KOPT-K1 (cell line): ENCODE measurements around the gene PPIL4.

Experiments used
- H3K27ac ChIP-seq: fragments of 200-600 bp; sonication (generic); 2 replicates; pipeline ENCODE4 v1.5.1; 2016; ENCODE audit warnings: antibody characterized with exemption, mild to moderate bottlenecking, low read depth, low read length; ENCODE audit not compliant: poor library complexity, severe bottlenecking
- H3K36me3 ChIP-seq: fragments of 200-600 bp; sonication (generic); 2 replicates; pipeline ENCODE4 v1.5.1; 2017; ENCODE audit warnings: antibody characterized with exemption, mild to moderate bottlenecking, low read length, moderate library complexity; ENCODE audit not compliant: insufficient read depth
- H3K9me3 ChIP-seq: fragments of 200-600 bp; sonication (generic); 2 replicates; pipeline ENCODE4 v1.5.1; 2017; ENCODE audit warnings: antibody characterized with exemption, low read length, mild to moderate bottlenecking; ENCODE audit not compliant: insufficient read depth, poor library complexity, severe bottlenecking

PPIL4 gene

GRCh38 chr6:149558029-149558428 lies 12.2 kb upstream of the PPIL4 start:
- Histone ChIP-seq H3K9me3 (no peaks in the 10 kb centered on the region), H3K36me3 (no peaks in the 10 kb centered on the region), H3K27ac (no peak overlapping the region)

GRCh38 chr6:149551920-149552319 lies 6.1 kb upstream of the PPIL4 start:
- H3K36me3 ChIP-seq, result no peaks in the 10 kb centered on the region
- no peak overlapping the region for H3K27ac ChIP-seq
- no peaks in the 10 kb centered on the region for H3K9me3 ChIP-seq

GRCh38 chr6:149545258-149545753 lies 537 bp downstream of the PPIL4 start:
- Histone ChIP-seq H3K36me3 (peaks cover 6% of the 10 kb centered on the region), H3K27ac (peak overlapping the region; percentile 75)

GRCh38 chr6:149544646-149545257 lies 1.1 kb downstream of the PPIL4 start:
- Histone ChIP-seq H3K27ac (peak overlapping the region; percentile 75), H3K9me3 (no peaks in the 10 kb centered on the region), H3K36me3 (peaks cover 9% of the 10 kb centered on the region)

More at GRCh38 chr6:149545258-149545753, 537 bp downstream of the PPIL4 start:
- no peaks in the 10 kb centered on the region for H3K9me3 ChIP-seq

GRCh38 chr6:149541139-149541538 lies 4.7 kb downstream of the PPIL4 start:
- peaks cover 45% of the 10 kb centered on the region for H3K36me3 ChIP-seq
- H3K27ac ChIP-seq, result no peak overlapping the region
- no peaks in the 10 kb centered on the region for H3K9me3 ChIP-seq

- Histone ChIP-seq H3K36me3 (peaks cover 98% of the 10 kb centered on the region), H3K9me3 (no peaks in the 10 kb centered on the region), H3K27ac (no peak overlapping the region)
These were observed 11.1 kb downstream of the PPIL4 start for GRCh38 chr6:149534742-149535141.

- peaks cover 98% of the 10 kb centered on the region for H3K36me3 ChIP-seq
- no peak overlapping the region for H3K27ac ChIP-seq
These were observed 16.2 kb downstream of the PPIL4 start for GRCh38 chr6:149529650-149530049.

GRCh38 chr6:149515494-149515893 lies 30.3 kb downstream of the PPIL4 start:
- Histone ChIP-seq H3K27ac (no peak overlapping the region), H3K9me3 (no peaks in the 10 kb centered on the region), H3K36me3 (peaks cover 57% of the 10 kb centered on the region)

More at GRCh38 chr6:149529650-149530049, 16.2 kb downstream of the PPIL4 start:
- no peaks in the 10 kb centered on the region for H3K9me3 ChIP-seq

GRCh38 chr6:149513915-149514314 lies 31.9 kb downstream of the PPIL4 start:
- Histone ChIP-seq H3K27ac (no peak overlapping the region), H3K36me3 (peaks cover 49% of the 10 kb centered on the region), H3K9me3 (no peaks in the 10 kb centered on the region)

GRCh38 chr6:149510793-149511512 lies 34.9 kb downstream of the PPIL4 start:
- Histone ChIP-seq H3K9me3 (no peaks in the 10 kb centered on the region), H3K27ac (no peak overlapping the region), H3K36me3 (peaks cover 29% of the 10 kb centered on the region)

GRCh38 chr6:149508485-149508884 lies 37.4 kb downstream of the PPIL4 start:
- Histone ChIP-seq H3K9me3 (no peaks in the 10 kb centered on the region), H3K36me3 (peaks cover 39% of the 10 kb centered on the region), H3K27ac (no peak overlapping the region)

GRCh38 chr6:149503872-149504271 lies 42.0 kb downstream of the PPIL4 start:
- no peaks in the 10 kb centered on the region for H3K9me3 ChIP-seq

GRCh38 chr6:149503276-149503675 lies 42.6 kb downstream of the PPIL4 start:
- no peaks in the 10 kb centered on the region for H3K9me3 ChIP-seq
- peaks cover 19% of the 10 kb centered on the region for H3K36me3 ChIP-seq
- no peak overlapping the region for H3K27ac ChIP-seq

More at GRCh38 chr6:149503872-149504271, 42.0 kb downstream of the PPIL4 start:
- peaks cover 19% of the 10 kb centered on the region for H3K36me3 ChIP-seq
- no peak overlapping the region for H3K27ac ChIP-seq

- peaks cover 16% of the 10 kb centered on the region for H3K36me3 ChIP-seq
- H3K9me3 ChIP-seq, result no peaks in the 10 kb centered on the region
- no peak overlapping the region for H3K27ac ChIP-seq
These were observed 44.1 kb downstream of the PPIL4 start for GRCh38 chr6:149501768-149502167.

- Histone ChIP-seq H3K9me3 (no peaks in the 10 kb centered on the region), H3K36me3 (peaks cover 16% of the 10 kb centered on the region), H3K27ac (no peak overlapping the region)
These were observed 44.6 kb downstream of the PPIL4 start for GRCh38 chr6:149501201-149501600.

GRCh38 chr6:149500096-149500495 lies 45.7 kb downstream of the PPIL4 start:
- H3K9me3 ChIP-seq, result no peaks in the 10 kb centered on the region
- peaks cover 10% of the 10 kb centered on the region for H3K36me3 ChIP-seq
- no peak overlapping the region for H3K27ac ChIP-seq
